Transverse colon (tissue), 3 donors: ENCODE data around the gene CALN1.

ENCODE experiments used
- EP300 ChIP-seq: sonication (generic); formaldehyde crosslinking; IDR thresholded peaks from one replicate; pipeline ENCODE4 v1.6.1; 2017; ENCODE audit warnings: antibody characterized with exemption, low read depth
- POLR2A ChIP-seq: fragments of 450-650 bp; IDR thresholded peaks from one replicate; pipeline ENCODE4 v1.6.1; 2016; ENCODE audit warnings: antibody characterized with exemption, mild to moderate bottlenecking, moderate library complexity
- TF ChIP-seq, protein P1 (sequence below), 5 experiments: fragments of 200-600 bp in 3 of 5; fragments of 450-650 bp in 2 of 5; sonication (generic) in 3 of 5; IDR thresholded peaks; 1 replicate in 2 of 5; 2 replicates in 3 of 5; pipeline ENCODE4 v1.5.1; 2016 to 2017; ENCODE audit warnings: antibody characterized with exemption in 5 of 5, inconsistent platforms in 3 of 5, mild to moderate bottlenecking in 2 of 5, moderate library complexity in 1 of 5

DNA sequence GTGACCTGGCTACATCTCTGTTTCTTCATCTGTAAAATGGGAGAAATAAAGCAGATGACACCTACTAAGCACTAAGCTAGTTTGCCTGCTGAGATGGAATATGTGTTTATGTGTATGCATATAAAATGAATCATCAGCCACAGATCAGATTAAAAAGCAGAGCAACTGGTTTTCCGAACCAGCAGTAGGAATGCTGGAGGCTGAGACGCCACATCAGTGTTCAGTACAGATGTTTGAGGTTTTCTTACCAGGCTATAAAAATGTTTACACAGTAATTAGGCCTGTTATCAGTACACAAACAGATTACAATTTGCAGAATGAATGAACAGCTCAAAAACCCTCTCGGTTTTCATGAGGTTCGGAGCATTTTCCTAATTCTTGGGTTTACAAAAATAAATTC, 85.8 kb downstream of the CALN1 start:
- TF ChIP-seq, protein P1, sequence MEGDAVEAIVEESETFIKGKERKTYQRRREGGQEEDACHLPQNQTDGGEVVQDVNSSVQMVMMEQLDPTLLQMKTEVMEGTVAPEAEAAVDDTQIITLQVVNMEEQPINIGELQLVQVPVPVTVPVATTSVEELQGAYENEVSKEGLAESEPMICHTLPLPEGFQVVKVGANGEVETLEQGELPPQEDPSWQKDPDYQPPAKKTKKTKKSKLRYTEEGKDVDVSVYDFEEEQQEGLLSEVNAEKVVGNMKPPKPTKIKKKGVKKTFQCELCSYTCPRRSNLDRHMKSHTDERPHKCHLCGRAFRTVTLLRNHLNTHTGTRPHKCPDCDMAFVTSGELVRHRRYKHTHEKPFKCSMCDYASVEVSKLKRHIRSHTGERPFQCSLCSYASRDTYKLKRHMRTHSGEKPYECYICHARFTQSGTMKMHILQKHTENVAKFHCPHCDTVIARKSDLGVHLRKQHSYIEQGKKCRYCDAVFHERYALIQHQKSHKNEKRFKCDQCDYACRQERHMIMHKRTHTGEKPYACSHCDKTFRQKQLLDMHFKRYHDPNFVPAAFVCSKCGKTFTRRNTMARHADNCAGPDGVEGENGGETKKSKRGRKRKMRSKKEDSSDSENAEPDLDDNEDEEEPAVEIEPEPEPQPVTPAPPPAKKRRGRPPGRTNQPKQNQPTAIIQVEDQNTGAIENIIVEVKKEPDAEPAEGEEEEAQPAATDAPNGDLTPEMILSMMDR (IDR thresholded peaks at IDR 0.05), result no peak
- TF ChIP-seq POLR2A, result no peak
- TF ChIP-seq EP300, result no peak
